T-helper 2 cell (primary cell): ENCODE data around the gene CRMP1.

Source experiments
- DNase-seq, 5 experiments: peaks; one replicate each; pipeline versions ENCODE4 v3.0.0 to v3.0.0-alpha.2; 2012 to 2022

Gene CRMP1

GRCh38 chr4:5790546-5790857 lies 102.4 kb downstream of the CRMP1 start:
- DNase-seq: no peak

- DNase-seq: no peak
Measured at GRCh38 chr4:5789141-5789540, 103.7 kb downstream of the CRMP1 start.

- DNase-seq: no peak
Measured at GRCh38 chr4:5788144-5788543, 104.7 kb downstream of the CRMP1 start.

- DNase-seq: no peak
Measured at GRCh38 chr4:5787311-5787710, 105.6 kb downstream of the CRMP1 start.

GRCh38 chr4:5785806-5786680 lies 106.8 kb downstream of the CRMP1 start:
- DNase-seq: no peak

- DNase-seq: no peak
Measured at GRCh38 chr4:5784960-5785611, 107.8 kb downstream of the CRMP1 start.

GRCh38 chr4:5784021-5784420 lies 108.9 kb downstream of the CRMP1 start:
- DNase-seq: no peak

- no peak for DNase-seq
Measured at GRCh38 chr4:5783486-5783885, 109.4 kb downstream of the CRMP1 start.

- DNase-seq: no peak
Measured at GRCh38 chr4:5782829-5783476, 109.9 kb downstream of the CRMP1 start.

- DNase-seq: no peak
Measured at GRCh38 chr4:5781691-5782090, 111.2 kb downstream of the CRMP1 start.

- no peak for DNase-seq
Measured at GRCh38 chr4:5780831-5781480, 111.9 kb downstream of the CRMP1 start.

GRCh38 chr4:5776510-5776909 lies 116.4 kb downstream of the CRMP1 start:
- DNase-seq: no peak

GRCh38 chr4:5774416-5775036 lies 118.4 kb downstream of the CRMP1 start:
- DNase-seq: no peak

- DNase-seq: no peak
Measured at GRCh38 chr4:5773271-5773555, 119.7 kb downstream of the CRMP1 start.

- no peak for DNase-seq
Measured at GRCh38 chr4:5772528-5773270, 120.2 kb downstream of the CRMP1 start.
